ENCODE data around the gene SDCCAG8.

SDCCAG8 gene

GRCh38 chr1:243397613-243398321, 141.9 kb downstream of the SDCCAG8 start:
- no peak for TF ChIP-seq CTCF (IDR thresholded peaks at IDR 0.05; ENCODE audit: control insufficient read depth, insufficient read depth, low read depth, low read length, missing control alignments)
- DNase-seq (ENCODE audit: low read depth), result no peak
- H3K4me3 ChIP-seq (ENCODE audit: control insufficient read depth, low read depth, low read length), result no peak overlapping the region

- TF ChIP-seq CTCF (IDR thresholded peaks at IDR 0.05; ENCODE audit: control insufficient read depth, insufficient read depth, low read depth, low read length, missing control alignments), result no peak
- H3K4me3 ChIP-seq (ENCODE audit: control insufficient read depth, low read depth, low read length), result no peak overlapping the region
- no peak for DNase-seq (ENCODE audit: low read depth)
Observed at GRCh38 chr1:243399561-243400155, 143.8 kb downstream of the SDCCAG8 start.

GRCh38 chr1:243402868-243403267, 147.0 kb downstream of the SDCCAG8 start:
- no peak for DNase-seq (ENCODE audit: low read depth)
- TF ChIP-seq CTCF (IDR thresholded peaks at IDR 0.05; ENCODE audit: control insufficient read depth, insufficient read depth, low read depth, low read length, missing control alignments), result no peak
- no peak overlapping the region for H3K4me3 ChIP-seq (ENCODE audit: control insufficient read depth, low read depth, low read length)

GRCh38 chr1:243406424-243406823, 150.6 kb downstream of the SDCCAG8 start:
- H3K4me3 ChIP-seq (ENCODE audit: control insufficient read depth, low read depth, low read length), result no peak overlapping the region
- TF ChIP-seq CTCF (IDR thresholded peaks at IDR 0.05; ENCODE audit: control insufficient read depth, insufficient read depth, low read depth, low read length, missing control alignments), result no peak
- DNase-seq (ENCODE audit: low read depth), result no peak

- TF ChIP-seq CTCF (IDR thresholded peaks at IDR 0.05; ENCODE audit: control insufficient read depth, insufficient read depth, low read depth, low read length, missing control alignments), result no peak
- H3K4me3 ChIP-seq (ENCODE audit: control insufficient read depth, low read depth, low read length), result no peak overlapping the region
- peak; percentile 32 for DNase-seq (ENCODE audit: low read depth)
Observed at GRCh38 chr1:243407284-243408018, 151.6 kb downstream of the SDCCAG8 start.

GRCh38 chr1:243408479-243408878, 152.6 kb downstream of the SDCCAG8 start:
- H3K4me3 ChIP-seq (ENCODE audit: control insufficient read depth, low read depth, low read length), result no peak overlapping the region
- TF ChIP-seq CTCF (IDR thresholded peaks at IDR 0.05; ENCODE audit: control insufficient read depth, insufficient read depth, low read depth, low read length, missing control alignments), result no peak
- no peak for DNase-seq (ENCODE audit: low read depth)
